K562 (cell line): ENCODE measurements around the gene OR6S1. TPM values are rescaled to one million over a fixed set of nuclear protein-coding genes. Genes with fewer than 3 reads are reported as not detected.

Experiments used
- ATAC-seq: fragments of 200-7000 bp; cut with Tn5 transposase; 3 replicates; pipeline ENCODE4 v1.9.1; 2020; ENCODE audit warnings: moderate library complexity
- BruUV-seq: library from RNA; stranded (reverse); fragments of 400-500 nt; replicated peaks from 2 replicates; lab custom pipeline; 2021; lab: Mats Ljungman, UMichigan
- CTCF ChIA-PET: fragments of 300-600 bp; formaldehyde crosslinking; extraction: SDS; loops from one replicate; lab custom pipeline; 2021; ENCODE audit warnings: low intra/inter-chr PET ratio; lab: Yijun Ruan, JAX
- POLR2A ChIA-PET: fragments of 300-600, 350-650 bp; sonication (Branson Sonifier 250); formaldehyde crosslinking; extraction: SDS; loops from one replicate; lab custom pipeline; 2021; ENCODE audit warnings: antibody characterized with exemption, inconsistent platforms; lab: Yijun Ruan, JAX
- DNase-seq, 4 experiments: peaks; one replicate each; pipeline versions ENCODE4 v3.0.0 to v3.0.0-alpha.2; 2011 to 2018; ENCODE audit warnings: low spot score in 3 of 4, mixed read lengths in 3 of 4; ENCODE audit errors: extremely low read depth in 1 of 4
- FAIRE-seq: peaks from 2 replicates; lab custom pipeline; 2011; peaks lifted over from hg19 to GRCh38; lab: Jason Lieb, UNC
- H2AFZ ChIP-seq: 2 replicates; pipeline ENCODE4 v1.6.0; 2011; ENCODE audit warnings: low read depth, low read length, control low read depth, inconsistent platforms
- H3K27ac ChIP-seq: fragments of 200-600 bp; 3 replicates; pipeline ENCODE4 v1.8.0; 2011; ENCODE audit warnings: low read depth, mild to moderate bottlenecking, control low read depth, inconsistent platforms, low read length, moderate library complexity, mixed read lengths; ENCODE audit errors: extremely low read depth
- H3K27me3 ChIP-seq, 2 experiments: fragments of 300-600 bp in 1 of 2; 2 replicates in 1 of 2; 3 replicates in 1 of 2; pipeline versions ENCODE4 v1.6.0 to v1.8.0; 2011; ENCODE audit warnings: inconsistent platforms in 2 of 2, low read length in 2 of 2, mild to moderate bottlenecking in 1 of 2, mixed read lengths in 1 of 2, moderate library complexity in 1 of 2; ENCODE audit not compliant: control insufficient read depth in 2 of 2, insufficient read depth in 2 of 2
- H3K36me3 ChIP-seq: fragments of 300-600 bp; 3 replicates; pipeline ENCODE4 v1.8.0; 2011; ENCODE audit warnings: mild to moderate bottlenecking, low read length, inconsistent platforms; ENCODE audit not compliant: control insufficient read depth, insufficient read depth
- H3K4me1 ChIP-seq, 2 experiments: fragments of 200-600 bp in 1 of 2; replicated peaks in 1 of 2; 2 replicates in 1 of 2; 3 replicates in 1 of 2; pipeline versions ENCODE4 v1.5.1 to v1.8.0; 2011; ENCODE audit warnings: inconsistent platforms in 2 of 2, low read length in 2 of 2, mild to moderate bottlenecking in 1 of 2, mixed read lengths in 1 of 2, moderate library complexity in 1 of 2; ENCODE audit not compliant: control insufficient read depth in 2 of 2, insufficient read depth in 2 of 2
- H3K4me2 ChIP-seq: 2 replicates; pipeline ENCODE4 v1.6.1; 2011; ENCODE audit warnings: low read length, control low read depth, inconsistent platforms, mixed read lengths; ENCODE audit not compliant: insufficient read depth
- H3K4me3 ChIP-seq: fragments of 200-600 bp; sonication (generic), shearing (Covaris generic); 2 replicates; pipeline ENCODE4 v1.5.1; 2016; ENCODE audit warnings: control low read depth, inconsistent platforms
- H3K79me2 ChIP-seq: fragments of 200-600 bp; 3 replicates; pipeline ENCODE4 v1.8.0; 2011; ENCODE audit warnings: low read length, inconsistent platforms; ENCODE audit not compliant: control insufficient read depth, insufficient read depth
- H3K9ac ChIP-seq, 2 experiments: 2 replicates each; pipeline versions ENCODE4 v1.6.0 to v1.6.1; 2011; ENCODE audit warnings: low read depth in 2 of 2, low read length in 2 of 2, control low read depth in 1 of 2, inconsistent platforms in 1 of 2, mild to moderate bottlenecking in 1 of 2, mixed read lengths in 1 of 2; ENCODE audit not compliant: insufficient read depth in 1 of 2
- H3K9me1 ChIP-seq: one replicate; pipeline ENCODE4 v1.6.0; 2011; ENCODE audit warnings: inconsistent platforms, mild to moderate bottlenecking, low read length, moderate library complexity; ENCODE audit not compliant: control insufficient read depth, insufficient read depth
- H3K9me3 ChIP-seq: replicated peaks from 2 replicates; pipeline ENCODE4 v1.5.1; 2011; ENCODE audit warnings: low read depth, low read length, inconsistent platforms; ENCODE audit not compliant: control insufficient read depth, insufficient read depth
- H4K20me1 ChIP-seq: replicated peaks from 2 replicates; pipeline ENCODE4 v1.6.1; 2011; ENCODE audit warnings: low read length, inconsistent platforms, mixed read lengths; ENCODE audit not compliant: control insufficient read depth, insufficient read depth
- DDX20 ChIP-seq: fragments of 450-650 bp; IDR thresholded peaks from 2 replicates; pipeline ENCODE4 v1.6.1; 2016; ENCODE audit warnings: missing genetic modification characterization, low read depth, mild to moderate bottlenecking, missing compliant biosample characterization, moderate library complexity
- DPF2 ChIP-seq: fragments of 450-650 bp; IDR thresholded peaks from 2 replicates; pipeline ENCODE4 v1.6.1; 2016
- E2F1 ChIP-seq: sonication (generic); formaldehyde crosslinking; IDR thresholded peaks from 2 replicates; pipeline ENCODE4 v1.8.1; 2023; ENCODE audit warnings: mild to moderate bottlenecking, missing genetic modification reagents, moderate library complexity
- EP400 ChIP-seq: fragments of 450-650 bp; IDR thresholded peaks from 2 replicates; pipeline ENCODE4 v1.6.1; 2017; ENCODE audit warnings: antibody characterized with exemption, mild to moderate bottlenecking, moderate library complexity
- FOXJ2 ChIP-seq: fragments of 200-800 bp; sonication (Bioruptor generic); IDR thresholded peaks from 2 replicates; pipeline ENCODE4 v1.6.1; 2016; ENCODE audit warnings: missing genetic modification characterization, missing compliant biosample characterization
- KDM4B ChIP-seq, 2 experiments: fragments of 450-650 bp in 1 of 2; sonication (generic) in 1 of 2; IDR thresholded peaks; 2 replicates each; pipeline ENCODE4 v1.6.1; 2016 to 2017; ENCODE audit warnings: borderline replicate concordance in 2 of 2, antibody characterized with exemption in 1 of 2, low read depth in 1 of 2, mild to moderate bottlenecking in 1 of 2
- MXD1 ChIP-seq: fragments of 250-450 bp; sonication (Bioruptor Pico); IDR thresholded peaks from 2 replicates; pipeline ENCODE4 v1.8.0; 2021; ENCODE audit warnings: borderline replicate concordance, mild to moderate bottlenecking, moderate library complexity; ENCODE audit not compliant: poor library complexity, severe bottlenecking
- RBM25 ChIP-seq: fragments of 200-400 bp; formaldehyde crosslinking; IDR thresholded peaks from 2 replicates; pipeline ENCODE4 v1.6.1; 2018; ENCODE audit warnings: low read length, low read depth, moderate library complexity; ENCODE audit not compliant: severe bottlenecking
- SETDB1 ChIP-seq: IDR thresholded peaks from one replicate; pipeline ENCODE4 v1.6.1; 2012; ENCODE audit warnings: low read length, control low read depth, inconsistent platforms
- STAT5A ChIP-seq: IDR thresholded peaks from 2 replicates; pipeline ENCODE4 v1.6.1; 2012; ENCODE audit warnings: low read length, inconsistent platforms, borderline replicate concordance
- TAF15 ChIP-seq: fragments of 200-400 bp; formaldehyde crosslinking; IDR thresholded peaks from 2 replicates; pipeline ENCODE4 v1.6.1; 2017; ENCODE audit warnings: mild to moderate bottlenecking, low read depth, low read length, moderate library complexity
- TCF7L2 ChIP-seq: fragments of 150-350 bp; IDR thresholded peaks from 2 replicates; pipeline ENCODE4 v1.6.1; 2016; ENCODE audit warnings: low read depth, mild to moderate bottlenecking, low read length, moderate library complexity
- ZNF316 ChIP-seq: fragments of 450-650 bp; IDR thresholded peaks from 2 replicates; pipeline ENCODE4 v1.6.1; 2016
- ZNF324 ChIP-seq: fragments of 250-450 bp; sonication (Bioruptor Pico); IDR thresholded peaks from 2 replicates; pipeline ENCODE4 v1.4.0; 2020; ENCODE audit warnings: mild to moderate bottlenecking
- whole genome bisulfite sequencing: fragments of 100-300 bp; shearing (Covaris generic); methylation state at CpG from one replicate; pipeline ENCODE4 v1.1.6; 2016; ENCODE audit warnings: low coverage, mixed read lengths; ENCODE audit not compliant: insufficient coverage; ENCODE audit errors: missing lambda C conversion rate; 5-methylcytosine and 5-hydroxymethylcytosine counted together
- in situ Hi-C: fragments of 300-500 bp; cut with MboI; formaldehyde crosslinking; loops from 4 replicates; pipeline ENCODE4 v1.15.0; 2018; ENCODE audit warnings: inconsistent platforms, mixed read lengths
- intact Hi-C: fragments of 100-400 bp; cut with micrococcal nuclease; formaldehyde crosslinking; loops from 2 replicates; pipeline ENCODE4 v1.14.2; 2022
- polyA plus RNA-seq, 8 experiments: library from polyadenylated mRNA; depleted of rRNA in 4 of 8; stranded (reverse) in 5 of 8; unstranded in 3 of 8; fragments of >200 nt; fragmentation: Nextera tagmentation in 2 of 8; fragmentation: Illumina TruSeq in 1 of 8; extraction: Ambion mirVana in 2 of 8; extraction: Trizol in 1 of 8; gene quantifications; 2 replicates each; pipeline versions ENCODE4 v1.2.1 to v1.2.3, GENCODE V29; 2011 to 2014; ENCODE audit warnings: inconsistent platforms in 1 of 8, missing spikeins in 1 of 8
- total RNA-seq, 7 experiments: library from RNA; depleted of rRNA in 6 of 7; stranded (reverse); fragments of >200 nt in 6 of 7; fragmentation: Illumina TruSeq in 2 of 7; extraction: Trizol in 2 of 7; gene quantifications; 2 replicates each; pipeline versions ENCODE4 v1.2.1 to v1.2.3, GENCODE V29; 2011 to 2021; ENCODE audit warnings: low replicate concordance in 1 of 7
- TF ChIP-seq, protein P1 (sequence below): fragments of 250-450 bp; sonication (Bioruptor Pico); IDR thresholded peaks from 2 replicates; pipeline ENCODE4 v1.5.0; 2020; ENCODE audit warnings: mild to moderate bottlenecking, borderline replicate concordance

Gene OR6S1
- total and polyA plus RNA-seq, 9 of the 15 experiments (the other 6 are each of a cell fraction or from before 2014, with no cell fraction given): not detected

DNA sequence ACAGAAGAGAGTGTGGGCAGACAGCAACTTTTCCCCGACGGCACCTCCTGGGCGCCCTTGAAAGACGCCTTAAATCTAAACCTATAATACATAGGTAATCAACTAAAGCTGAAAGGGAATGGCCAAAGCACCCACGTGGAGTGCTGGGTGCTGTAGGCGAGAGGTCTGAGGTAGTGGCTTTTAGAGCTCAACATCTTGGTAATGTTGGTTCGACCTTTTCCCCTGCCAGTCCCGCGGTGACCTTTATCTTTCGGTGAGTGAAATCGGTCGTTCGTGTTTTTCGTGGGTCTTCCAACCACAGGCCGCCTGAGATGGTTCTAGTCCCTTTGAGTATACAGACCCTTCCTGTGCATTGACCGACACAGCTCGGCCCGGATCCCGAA is 9.1 kb downstream of the OR6S1 start:
- no peaks in the 10 kb centered on the region for H3K9me1 ChIP-seq
- peak overlapping the region; percentile 40 for H3K4me3 ChIP-seq
- in situ Hi-C loops: loop anchor here (5.0 kb wide), 1 partner anchor 50 kb away; the partner anchor contains the start of gene RNASE4
- H3K4me2 ChIP-seq: peak overlapping the region; percentile 78
- H3K36me3 ChIP-seq: no peaks in the 10 kb centered on the region
- no peak overlapping the region for H3K27ac ChIP-seq
- peaks cover 6% of the 10 kb centered on the region; the same call in 1 of the 2 replicates for H4K20me1 ChIP-seq
- BruUV-seq: no TSS peak
- no peak for DNase-seq
- TF ChIP-seq STAT5A (no peak), DPF2 (no peak), EP400 (no peak), E2F1 (CRISPR knock-in tag) (no peak), TCF7L2 (no peak), MXD1 (no peak), KDM4B (IDR thresholded peaks at IDR 0.05; ENCODE audit: borderline replicate concordance in 2 of 2, low read depth in 1 of 2) (no peak), ZNF324 (CRISPR knock-in tag) (no peak), FOXJ2 (tag) (no peak), ZNF316 (no peak), RBM25 (no peak), DDX20 (no peak), SETDB1 (no peak), TAF15 (no peak)
- TF ChIP-seq, protein P1, sequence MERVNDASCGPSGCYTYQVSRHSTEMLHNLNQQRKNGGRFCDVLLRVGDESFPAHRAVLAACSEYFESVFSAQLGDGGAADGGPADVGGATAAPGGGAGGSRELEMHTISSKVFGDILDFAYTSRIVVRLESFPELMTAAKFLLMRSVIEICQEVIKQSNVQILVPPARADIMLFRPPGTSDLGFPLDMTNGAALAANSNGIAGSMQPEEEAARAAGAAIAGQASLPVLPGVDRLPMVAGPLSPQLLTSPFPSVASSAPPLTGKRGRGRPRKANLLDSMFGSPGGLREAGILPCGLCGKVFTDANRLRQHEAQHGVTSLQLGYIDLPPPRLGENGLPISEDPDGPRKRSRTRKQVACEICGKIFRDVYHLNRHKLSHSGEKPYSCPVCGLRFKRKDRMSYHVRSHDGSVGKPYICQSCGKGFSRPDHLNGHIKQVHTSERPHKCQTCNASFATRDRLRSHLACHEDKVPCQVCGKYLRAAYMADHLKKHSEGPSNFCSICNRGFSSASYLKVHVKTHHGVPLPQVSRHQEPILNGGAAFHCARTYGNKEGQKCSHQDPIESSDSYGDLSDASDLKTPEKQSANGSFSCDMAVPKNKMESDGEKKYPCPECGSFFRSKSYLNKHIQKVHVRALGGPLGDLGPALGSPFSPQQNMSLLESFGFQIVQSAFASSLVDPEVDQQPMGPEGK (CRISPR knock-in tag): no peak
- H3K27me3 ChIP-seq: peaks cover 4 to 5% of the 10 kb centered on the region in 2 experiments; a peak in 2 of 5 replicates
- no peak for FAIRE-seq
- ChIA-PET CTCF (no interaction called here), POLR2A (no interaction called here)
- H3K79me2 ChIP-seq: no peaks in the 10 kb centered on the region
- no peaks in the 10 kb centered on the region for H3K9me3 ChIP-seq
- H3K4me1 ChIP-seq: peaks cover 5 to 7% of the 10 kb centered on the region in 2 experiments; a peak in 4 of 5 replicates
- H2AFZ ChIP-seq: peak overlapping the region; percentile 58; the same call in 1 of the 2 replicates
- 0% methylated on average over 19 of the region's 19 CpGs for WGBS
- ATAC-seq: peak; percentile 14
- H3K9ac ChIP-seq: peak overlapping the region in 1 of 2 experiments; percentile 79; a peak in 1 of 4 replicates
- intact Hi-C loops: loop anchor here (2.0 kb wide), 1 partner anchor 50 kb away; no protein-coding TSS in a partner anchor
